Caco-2 (cell line): ENCODE measurements around the gene MT1A. TPM values are rescaled to one million over a fixed set of nuclear protein-coding genes. Genes with fewer than 3 reads are reported as not detected.
A peak's percentile ranks its signal among the peaks of the same experiment; 100 is the strongest.

Source experiments
- BruUV-seq: library from RNA; stranded (reverse); fragments of 400-500 nt; replicated peaks from 2 replicates; lab custom pipeline; 2021; lab: Mats Ljungman, UMichigan
- CTCF ChIA-PET: fragments of 300-600 bp; sonication (Branson Sonifier 250); formaldehyde crosslinking; loops from one replicate; lab custom pipeline; 2022; ENCODE audit warnings: antibody characterized with exemption; lab: Charles Lee
- POLR2A ChIA-PET: fragments of 300-600 bp; sonication (Branson Sonifier 250); formaldehyde crosslinking; loops from one replicate; lab custom pipeline; 2022; ENCODE audit warnings: antibody characterized with exemption; lab: Charles Lee
- DNase-seq, 2 experiments: peaks; one replicate each; pipeline versions ENCODE4 v3.0.0 to v3.0.0-alpha.2; 2020 to 2022
- H3K27me3 ChIP-seq: replicated peaks from 2 replicates; pipeline ENCODE4 v1.6.0; 2011; ENCODE audit warnings: low read length; ENCODE audit not compliant: control insufficient read depth, insufficient read depth
- H3K36me3 ChIP-seq: 2 replicates; pipeline ENCODE4 v1.5.1; 2011; ENCODE audit warnings: low read length; ENCODE audit not compliant: control insufficient read depth, insufficient read depth
- H3K4me1 ChIP-seq: fragments of 250-450 bp; sonication (Bioruptor Pico); 2 replicates; pipeline ENCODE4 v1.5.1; 2020; ENCODE audit warnings: mild to moderate bottlenecking
- H3K4me3 ChIP-seq: 2 replicates; pipeline ENCODE4 v1.5.1; 2011; ENCODE audit warnings: low read depth, mild to moderate bottlenecking, control low read depth, low read length
- H3K9me3 ChIP-seq: fragments of 250-450 bp; sonication (Bioruptor Pico); 2 replicates; pipeline ENCODE4 v1.5.1; 2020; ENCODE audit warnings: mild to moderate bottlenecking, moderate library complexity
- H3K27ac Mint-ChIP-seq: one replicate; pipeline ENCODE4 v1.8.0; 2022; ENCODE audit warnings: mixed read lengths; ENCODE audit not compliant: unreplicated experiment
- H3K27me3 Mint-ChIP-seq: one replicate; pipeline ENCODE4 v1.8.0; 2022; ENCODE audit warnings: mixed read lengths; ENCODE audit not compliant: insufficient read depth, unreplicated experiment
- H3K36me3 Mint-ChIP-seq: one replicate; pipeline ENCODE4 v1.8.0; 2022; ENCODE audit warnings: mild to moderate bottlenecking, mixed read lengths; ENCODE audit not compliant: insufficient read depth, unreplicated experiment
- H3K4me1 Mint-ChIP-seq: one replicate; pipeline ENCODE4 v1.8.0; 2022; ENCODE audit warnings: low read depth, mixed read lengths; ENCODE audit not compliant: unreplicated experiment
- H3K4me3 Mint-ChIP-seq: one replicate; pipeline ENCODE4 v1.8.0; 2022; ENCODE audit warnings: mild to moderate bottlenecking, moderate library complexity, mixed read lengths; ENCODE audit not compliant: unreplicated experiment
- H3K9me3 Mint-ChIP-seq: one replicate; pipeline ENCODE4 v1.8.0; 2022; ENCODE audit warnings: mixed read lengths; ENCODE audit not compliant: unreplicated experiment
- CTCF ChIP-seq, 2 experiments: fragments of 200-600 bp in 1 of 2; IDR thresholded peaks; 1 replicate in 1 of 2; 2 replicates in 1 of 2; pipeline versions ENCODE4 v1.5.1 to v1.8.0; 2011 to 2022; ENCODE audit warnings: antibody characterized with exemption in 1 of 2, control low read depth in 1 of 2, inconsistent platforms in 1 of 2, low read depth in 1 of 2, low read length in 1 of 2, mild to moderate bottlenecking in 1 of 2, moderate library complexity in 1 of 2; ENCODE audit not compliant: insufficient read depth in 1 of 2, severe bottlenecking in 1 of 2, unreplicated experiment in 1 of 2
- intact Hi-C: fragments of 100-400 bp; cut with micrococcal nuclease; formaldehyde crosslinking; loops from one replicate; pipeline ENCODE4 v1.10.0; 2022; ENCODE audit not compliant: unreplicated experiment
- total RNA-seq: library from RNA; stranded (reverse); gene quantifications from 2 replicates; pipeline ENCODE4 v1.2.3, GENCODE V29; 2022

The MT1A gene
- total RNA-seq, 1 experiment from 2014 or later = 2.5 TPM

GRCh38 chr16:56609463-56609921, 29.0 kb upstream of the MT1A start:
- peaks cover 3% of the 10 kb centered on the region for H3K27me3 Mint-ChIP-seq

GRCh38 chr16:56610017-56610608, 28.4 kb upstream of the MT1A start:
- peaks cover 25% of the 10 kb centered on the region for H3K4me1 Mint-ChIP-seq
- POLR2A ChIA-PET = no interaction called here
- CTCF ChIA-PET = no interaction called here
- H3K4me3 ChIP-seq = no peak overlapping the region
- BruUV-seq = no TSS peak
- no peak for DNase-seq
- H3K9me3 ChIP-seq = no peaks in the 10 kb centered on the region
- no peak for TF ChIP-seq CTCF (IDR thresholded peaks at IDR 0.05; ENCODE audit: insufficient read depth in 1 of 2, low read depth in 1 of 2, low read length in 1 of 2, severe bottlenecking in 1 of 2, unreplicated experiment in 1 of 2)
- intact Hi-C loops = no loop called here
- no peaks in the 10 kb centered on the region for H3K9me3 Mint-ChIP-seq
- H3K36me3 ChIP-seq = no peaks in the 10 kb centered on the region
- H3K4me1 ChIP-seq = peaks cover 11% of the 10 kb centered on the region; the same call in 1 of the 2 replicates
- H3K27me3 ChIP-seq = no peaks in the 10 kb centered on the region; the same call in 1 of the 2 replicates
- H3K27ac Mint-ChIP-seq = no peak overlapping the region
- H3K4me3 Mint-ChIP-seq = peak overlapping the region; percentile 74
- H3K27me3 Mint-ChIP-seq = peaks cover 3% of the 10 kb centered on the region
- no peaks in the 10 kb centered on the region for H3K36me3 Mint-ChIP-seq

More at GRCh38 chr16:56609463-56609921, 29.0 kb upstream of the MT1A start:
- no peaks in the 10 kb centered on the region for H3K9me3 Mint-ChIP-seq
- peak overlapping the region; percentile 74 for H3K4me3 Mint-ChIP-seq
- intact Hi-C loops = loop anchor here (5.0 kb wide), 1 partner anchor 48 kb away; the partner anchor contains the start of gene MT1F
- peaks cover 25% of the 10 kb centered on the region for H3K4me1 Mint-ChIP-seq
- no TSS peak for BruUV-seq
- no peaks in the 10 kb centered on the region for H3K36me3 Mint-ChIP-seq
- peak overlapping the region; percentile 8 for H3K27ac Mint-ChIP-seq
- no peak for TF ChIP-seq CTCF (IDR thresholded peaks at IDR 0.05; ENCODE audit: insufficient read depth in 1 of 2, low read depth in 1 of 2, low read length in 1 of 2, severe bottlenecking in 1 of 2, unreplicated experiment in 1 of 2)
- ChIA-PET POLR2A (no interaction called here), CTCF (no interaction called here)
- Histone ChIP-seq H3K27me3 (no peaks in the 10 kb centered on the region; the same call in 1 of the 2 replicates), H3K4me3 (peak overlapping the region; percentile 39), H3K9me3 (no peaks in the 10 kb centered on the region), H3K4me1 (peaks cover 11% of the 10 kb centered on the region; the same call in 1 of the 2 replicates), H3K36me3 (no peaks in the 10 kb centered on the region)
- DNase-seq = peak in 1 of 2 experiments; percentile 14

- DNase-seq = no peak
- BruUV-seq = no TSS peak
- no peaks in the 10 kb centered on the region; the same call in 1 of the 2 replicates for H3K27me3 ChIP-seq
- no peak overlapping the region for H3K4me3 ChIP-seq
- H3K4me1 ChIP-seq = peaks cover 11% of the 10 kb centered on the region; the same call in 1 of the 2 replicates
- Mint-ChIP-seq H3K27ac (no peak overlapping the region), H3K36me3 (no peaks in the 10 kb centered on the region), H3K4me3 (peak overlapping the region; percentile 10), H3K4me1 (peaks cover 25% of the 10 kb centered on the region), H3K27me3 (peaks cover 3% of the 10 kb centered on the region), H3K9me3 (no peaks in the 10 kb centered on the region)
- CTCF ChIA-PET = no interaction called here
- POLR2A ChIA-PET = no interaction called here
- TF ChIP-seq CTCF (IDR thresholded peaks at IDR 0.05; ENCODE audit: insufficient read depth in 1 of 2, low read depth in 1 of 2, low read length in 1 of 2, severe bottlenecking in 1 of 2, unreplicated experiment in 1 of 2) = no peak
- intact Hi-C loops = no loop called here
- no peaks in the 10 kb centered on the region for H3K9me3 ChIP-seq
- H3K36me3 ChIP-seq = no peaks in the 10 kb centered on the region
Measured at GRCh38 chr16:56610609-56611111, 27.8 kb upstream of the MT1A start.
